ENCODE measurements around the gene GLIPR1L1.

- TF ChIP-seq FOXK2 (IDR thresholded peaks at IDR 0.05) (no peak), SP1 (IDR thresholded peaks at IDR 0.05) (no peak), FOXA1 (IDR thresholded peaks at IDR 0.05) (no peak), NFRKB (IDR thresholded peaks at IDR 0.05) (no peak), SUZ12 (IDR thresholded peaks at IDR 0.05) (no peak), BHLHE40 (IDR thresholded peaks at IDR 0.05; ENCODE audit: borderline replicate concordance) (no peak), TARDBP (IDR thresholded peaks at IDR 0.05) (no peak), PKNOX1 (IDR thresholded peaks at IDR 0.05) (no peak)
These were observed 12.0 kb upstream of the GLIPR1L1 start for GRCh38 chr12:75322464-75322863.
